HG03066 (cell line): ENCODE results near the gene KLHDC7B.
A peak's percentile ranks its signal among the peaks of the same experiment; 100 is the strongest.

Experiments used
- ATAC-seq: cut with Tn5 transposase; IDR thresholded peaks from one replicate; pipeline ENCODE4 v1.9.1; 2021; ENCODE audit warnings: low read depth; ENCODE audit not compliant: unreplicated experiment

Gene KLHDC7B

DNA sequence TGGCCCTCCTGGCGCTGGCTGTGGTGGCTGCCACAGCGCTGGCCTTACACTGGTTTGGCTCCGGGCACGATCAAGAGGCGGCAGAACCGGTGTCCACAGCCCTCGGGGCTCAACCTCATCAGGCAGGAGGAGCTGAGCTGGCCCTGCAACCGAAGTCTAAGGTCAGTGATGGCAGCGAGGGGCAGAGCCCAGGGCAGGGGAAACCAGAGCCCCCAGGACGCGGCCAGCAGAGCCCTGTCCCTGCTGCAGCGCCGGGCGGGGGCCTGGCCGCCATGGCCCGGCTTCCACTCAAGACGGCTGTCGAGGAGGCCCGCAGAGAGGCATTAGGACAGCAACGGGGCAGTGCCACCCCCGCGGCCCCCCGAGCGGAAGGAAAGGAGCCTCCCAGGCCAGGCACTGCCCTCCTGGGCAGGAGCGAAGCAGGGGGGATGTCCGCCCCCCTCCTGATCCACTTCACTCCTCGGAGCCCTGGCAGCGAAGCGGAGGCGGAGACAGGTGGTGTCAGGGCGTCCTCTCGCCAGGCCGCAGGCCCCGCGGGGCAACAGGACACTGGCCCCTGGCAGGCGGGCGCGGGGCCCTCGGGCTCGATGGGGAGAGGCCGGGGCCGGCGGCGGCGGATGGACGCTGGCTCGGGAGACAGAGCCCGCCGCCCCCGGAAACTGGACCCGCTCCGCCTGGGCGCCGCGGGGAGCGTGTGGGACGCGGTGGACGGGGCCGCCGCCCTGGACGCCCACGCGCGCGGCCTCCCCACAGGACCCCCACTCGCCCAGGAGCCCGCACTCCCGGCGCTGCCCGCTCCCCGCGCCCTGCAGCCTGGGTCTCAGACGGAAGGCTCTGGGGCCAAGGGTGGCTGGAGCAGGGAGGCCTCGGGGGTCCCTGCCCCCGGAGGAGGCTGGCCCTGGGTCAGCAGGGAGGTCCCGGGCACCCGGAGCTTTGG lies 895 bp downstream of the KLHDC7B start:
- no peak for ATAC-seq

DNA sequence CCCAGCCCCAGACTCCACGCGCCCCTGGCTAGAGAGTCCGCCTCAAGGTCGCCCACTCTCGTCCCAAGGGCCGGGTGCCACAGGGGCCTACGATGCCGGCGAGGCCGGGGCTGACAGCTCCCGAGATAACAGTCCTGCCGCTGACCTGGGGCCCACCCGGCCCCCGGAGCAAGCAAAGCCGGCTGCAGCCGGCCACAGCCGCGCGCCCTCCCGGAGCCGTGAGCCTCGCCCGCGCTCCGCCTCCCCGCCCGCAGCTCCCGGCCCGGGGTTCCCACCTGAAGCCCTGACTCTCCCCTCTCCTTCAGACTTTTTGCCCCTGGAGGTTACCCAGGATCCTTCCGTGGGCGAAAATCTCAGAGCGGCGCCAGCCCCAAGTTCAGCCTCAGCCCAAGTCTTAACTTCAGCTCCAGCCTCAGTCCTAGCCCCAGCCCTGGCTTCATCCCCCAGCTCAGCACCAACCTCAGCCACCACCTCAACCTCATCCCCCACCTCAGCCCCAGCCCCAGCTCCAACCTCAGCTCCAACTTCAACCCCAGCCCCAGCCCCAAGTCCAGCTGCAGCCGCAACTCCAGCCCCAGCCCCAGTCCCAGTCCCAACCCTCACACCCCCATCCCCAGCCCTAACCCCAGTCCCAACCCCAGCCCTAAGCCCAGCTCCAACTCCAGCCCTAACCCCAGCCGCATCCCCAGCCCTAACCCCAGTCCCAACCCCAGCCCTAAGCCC lies 1.7 kb downstream of the KLHDC7B start:
- no peak for ATAC-seq

DNA sequence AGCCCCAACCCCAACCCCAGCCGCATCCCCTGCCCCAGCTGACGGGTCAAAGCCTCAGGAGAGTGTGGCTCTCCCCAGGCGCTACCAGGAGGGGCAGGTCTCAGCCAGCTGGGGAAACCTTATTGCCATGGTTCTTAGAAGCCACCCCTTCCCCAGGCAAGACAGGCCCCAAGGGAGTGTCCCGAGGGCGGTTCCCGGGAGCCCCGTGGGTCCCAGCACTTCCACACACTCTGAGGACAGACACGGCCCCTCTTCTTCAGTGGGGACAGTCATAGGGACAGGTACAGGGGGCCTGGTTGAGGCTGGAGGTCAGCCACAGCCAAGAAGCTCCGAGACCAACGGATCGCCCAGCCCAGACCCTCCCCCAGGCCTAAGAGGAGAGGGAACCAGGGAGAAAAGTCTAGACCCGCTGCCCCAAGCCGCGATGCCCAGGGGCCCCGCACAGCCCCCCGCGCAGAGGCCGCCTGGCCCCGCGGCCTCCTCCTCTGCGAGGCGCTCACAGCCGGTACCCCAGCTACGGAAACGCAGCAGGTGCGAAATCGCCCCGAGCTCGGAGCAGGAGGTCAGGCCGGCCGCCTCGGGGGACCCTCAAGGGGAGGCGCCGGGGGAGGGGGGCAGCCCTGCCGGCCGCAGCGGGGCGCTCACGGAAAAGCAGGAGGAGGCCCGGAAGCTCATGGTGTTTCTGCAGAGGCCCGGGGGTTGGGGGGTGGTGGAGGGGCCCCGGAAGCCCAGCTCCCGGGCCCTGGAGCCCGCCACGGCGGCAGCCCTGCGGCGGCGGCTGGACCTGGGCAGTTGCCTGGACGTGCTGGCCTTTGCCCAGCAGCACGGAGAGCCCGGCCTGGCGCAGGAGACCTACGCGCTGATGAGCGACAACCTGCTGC lies 2.6 kb downstream of the KLHDC7B start:
- no peak for ATAC-seq

GRCh38 chr22:50548921-50549790 lies 3.5 kb downstream of the KLHDC7B start:
- ATAC-seq, result no peak

GRCh38 chr22:50550395-50550794 lies 4.7 kb downstream of the KLHDC7B start:
- ATAC-seq, result no peak

DNA sequence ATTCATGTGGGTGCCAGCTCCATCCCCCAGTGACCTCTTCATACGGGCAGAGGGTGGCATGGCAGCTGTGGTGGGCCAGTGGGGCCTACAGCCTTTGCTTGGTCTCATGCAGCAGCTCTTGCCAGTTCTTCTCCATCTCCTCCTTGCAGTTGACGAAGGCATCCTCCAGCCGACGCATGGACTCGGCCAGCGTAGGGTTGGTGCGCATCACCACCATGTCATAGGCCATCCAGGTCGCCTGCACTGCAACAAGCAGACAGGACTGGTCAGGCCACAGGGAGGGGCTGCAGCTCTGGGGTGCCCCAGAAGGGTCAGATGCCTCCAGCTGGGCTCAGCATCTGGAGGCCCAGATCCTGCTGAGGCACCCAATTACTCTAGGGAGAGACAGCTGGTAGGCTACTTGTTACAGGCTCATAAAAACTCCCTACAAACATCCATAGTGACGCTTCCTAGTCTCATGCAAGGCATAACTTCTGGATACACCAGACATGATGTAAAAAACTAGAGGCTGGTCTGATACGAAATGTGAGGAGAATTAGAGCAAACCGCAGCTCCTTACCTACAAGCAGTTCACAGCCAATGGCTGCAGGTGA lies 5.6 kb downstream of the KLHDC7B start:
- no peak for ATAC-seq

DNA sequence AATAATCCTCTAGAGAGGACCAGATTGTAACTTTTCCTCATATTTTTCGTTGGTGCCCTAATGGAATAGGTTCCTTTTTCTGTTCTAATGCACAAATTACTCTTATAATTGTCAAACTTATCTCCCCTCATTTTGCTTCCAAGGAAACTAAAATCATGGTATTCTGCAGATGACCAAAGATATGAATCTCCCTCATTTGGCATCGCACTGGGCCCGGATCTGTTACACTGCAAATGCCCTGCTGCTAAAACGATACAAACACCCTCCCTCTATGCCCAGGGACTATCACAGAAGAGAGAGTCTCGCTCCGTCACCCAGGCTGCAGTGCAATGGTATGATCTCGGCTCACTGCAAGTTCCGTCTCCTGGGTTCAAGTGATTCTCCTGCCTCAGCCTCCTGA lies 7.6 kb downstream of the KLHDC7B start:
- no peak for ATAC-seq

- ATAC-seq, result no peak
These were observed 11.0 kb downstream of the KLHDC7B start for GRCh38 chr22:50556703-50557102.

DNA sequence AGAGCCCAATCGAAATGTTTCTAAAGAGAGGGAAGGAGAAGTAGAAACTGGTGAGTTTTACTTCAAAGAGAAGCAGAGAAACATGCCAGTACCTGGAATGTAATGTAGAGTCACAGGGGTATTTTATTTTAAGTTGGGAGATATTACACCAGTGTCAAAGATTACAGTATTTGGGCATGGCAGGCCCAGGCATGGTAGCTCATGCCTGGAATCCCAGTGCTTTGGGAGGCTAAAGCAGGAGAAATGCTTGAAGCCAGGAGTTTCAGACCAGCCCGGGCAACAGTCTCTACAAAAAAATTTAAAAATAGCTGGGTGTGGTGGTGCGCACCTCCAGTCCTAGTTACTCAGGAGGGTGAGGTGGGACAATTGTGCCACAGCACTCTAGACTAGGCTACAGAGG lies 14.3 kb downstream of the KLHDC7B start:
- no peak for ATAC-seq

- no peak for ATAC-seq
These were observed 16.0 kb downstream of the KLHDC7B start for GRCh38 chr22:50561401-50562358.

- peak; percentile 93 for ATAC-seq
These were observed 17.1 kb downstream of the KLHDC7B start, which contains the start of gene SYCE3 for GRCh38 chr22:50562523-50563412. Gene SYCE3 (minus strand): TSS chr22:50562919. CDS start chr22:50556405, 6,514 bp downstream.

- ATAC-seq, result no peak
These were observed 17.9 kb downstream of the KLHDC7B start for GRCh38 chr22:50563413-50564160.

DNA sequence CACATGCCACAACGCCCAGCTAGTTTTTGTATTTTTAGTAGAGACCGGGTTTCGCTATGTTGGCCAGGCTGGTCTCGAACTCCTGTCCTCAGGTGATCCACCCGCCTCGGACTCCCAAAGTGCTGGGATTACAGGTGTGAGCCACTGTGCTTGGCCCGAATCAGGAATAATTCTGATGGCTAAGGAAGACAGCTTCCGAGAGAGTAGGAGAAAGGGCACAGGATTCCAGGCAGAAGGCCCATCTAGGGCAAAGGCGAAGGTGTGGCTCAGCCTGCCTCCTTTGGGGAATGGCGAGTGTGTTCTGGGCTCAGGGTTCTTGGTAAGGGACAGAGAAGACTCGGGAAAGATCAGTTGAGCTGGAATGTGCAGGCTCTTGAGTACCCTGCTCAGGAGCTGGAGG lies 18.6 kb downstream of the KLHDC7B start:
- no peak for ATAC-seq

- no peak for ATAC-seq
These were observed 22.1 kb downstream of the KLHDC7B start for GRCh38 chr22:50567721-50568252.

DNA sequence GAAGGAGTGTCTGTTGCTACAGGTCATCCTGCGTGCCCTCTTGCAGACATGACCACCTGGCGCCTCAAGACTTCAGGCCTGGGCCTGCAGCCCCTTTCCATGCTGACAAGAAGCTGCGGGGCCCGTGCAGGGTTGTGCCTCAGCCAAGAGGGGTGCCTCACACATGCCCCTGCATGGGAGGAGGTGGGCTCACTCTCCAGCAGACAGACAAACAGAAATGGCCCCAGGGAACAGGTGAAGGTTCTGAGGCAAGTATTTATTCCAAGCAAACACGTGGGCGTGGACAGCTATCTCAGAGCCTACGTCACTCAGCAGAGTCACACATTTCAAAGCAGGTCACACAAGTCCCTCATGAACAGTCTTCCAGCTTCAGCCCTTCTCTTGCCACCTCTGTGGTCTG lies 22.9 kb downstream of the KLHDC7B start:
- no peak for ATAC-seq

GRCh38 chr22:50569041-50569459 lies 23.4 kb downstream of the KLHDC7B start:
- no peak for ATAC-seq
